Hepatocyte (in vitro differentiated cells): Measurements from ENCODE around the gene SAMD7.

Source experiments
- EZH2 ChIP-seq: fragments of 200-600 bp; sonication (generic); IDR thresholded peaks from 2 replicates; pipeline ENCODE4 v1.6.1; 2016; ENCODE audit warnings: antibody characterized with exemption, mild to moderate bottlenecking, borderline replicate concordance
- EZH2phosphoT487 ChIP-seq: fragments of 200-600 bp; sonication (generic); IDR thresholded peaks from one replicate; pipeline ENCODE4 v1.6.1; 2018; ENCODE audit warnings: antibody characterized with exemption, mild to moderate bottlenecking, low read depth, moderate library complexity; ENCODE audit not compliant: unreplicated experiment, severe bottlenecking
- TF ChIP-seq, protein P1 (sequence below): fragments of 200-600 bp; sonication (generic); IDR thresholded peaks from 2 replicates; pipeline ENCODE4 v1.5.1; 2016; ENCODE audit warnings: antibody characterized with exemption, mild to moderate bottlenecking; ENCODE audit not compliant: poor library complexity

DNA sequence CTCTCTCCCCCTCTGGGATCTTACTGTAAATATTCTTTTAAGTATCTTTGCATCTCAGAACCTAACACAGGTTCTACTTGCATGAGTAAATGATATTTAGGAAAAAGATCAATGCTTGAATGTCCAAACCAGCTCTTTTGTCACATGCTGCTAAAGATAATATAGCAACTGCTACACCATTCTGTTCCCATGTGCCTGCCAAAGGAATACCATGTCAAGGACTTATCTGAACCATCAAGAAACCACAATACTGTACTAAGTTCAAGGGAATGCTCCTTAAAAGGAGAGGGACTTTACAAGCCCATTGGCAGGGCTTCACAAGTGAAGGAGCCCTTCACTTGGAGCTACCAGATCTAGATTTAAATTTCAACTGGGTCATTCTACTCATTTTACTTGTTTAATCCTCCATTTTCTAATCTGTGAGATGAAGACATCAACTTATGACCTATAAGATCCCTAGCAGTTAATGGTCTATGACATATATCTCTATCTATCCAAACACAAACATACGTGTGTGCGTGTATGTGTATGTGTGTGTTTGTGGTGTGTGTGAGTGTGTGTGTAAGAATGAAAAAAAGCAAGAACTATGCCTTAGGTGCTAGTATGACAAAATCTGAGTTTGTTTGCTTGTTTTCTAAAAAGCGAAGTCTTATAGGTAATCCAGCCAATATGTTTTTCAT lies 42.2 kb downstream of the SAMD7 start:
- TF ChIP-seq, protein P1, sequence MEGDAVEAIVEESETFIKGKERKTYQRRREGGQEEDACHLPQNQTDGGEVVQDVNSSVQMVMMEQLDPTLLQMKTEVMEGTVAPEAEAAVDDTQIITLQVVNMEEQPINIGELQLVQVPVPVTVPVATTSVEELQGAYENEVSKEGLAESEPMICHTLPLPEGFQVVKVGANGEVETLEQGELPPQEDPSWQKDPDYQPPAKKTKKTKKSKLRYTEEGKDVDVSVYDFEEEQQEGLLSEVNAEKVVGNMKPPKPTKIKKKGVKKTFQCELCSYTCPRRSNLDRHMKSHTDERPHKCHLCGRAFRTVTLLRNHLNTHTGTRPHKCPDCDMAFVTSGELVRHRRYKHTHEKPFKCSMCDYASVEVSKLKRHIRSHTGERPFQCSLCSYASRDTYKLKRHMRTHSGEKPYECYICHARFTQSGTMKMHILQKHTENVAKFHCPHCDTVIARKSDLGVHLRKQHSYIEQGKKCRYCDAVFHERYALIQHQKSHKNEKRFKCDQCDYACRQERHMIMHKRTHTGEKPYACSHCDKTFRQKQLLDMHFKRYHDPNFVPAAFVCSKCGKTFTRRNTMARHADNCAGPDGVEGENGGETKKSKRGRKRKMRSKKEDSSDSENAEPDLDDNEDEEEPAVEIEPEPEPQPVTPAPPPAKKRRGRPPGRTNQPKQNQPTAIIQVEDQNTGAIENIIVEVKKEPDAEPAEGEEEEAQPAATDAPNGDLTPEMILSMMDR: no peak
- TF ChIP-seq EZH2 (no peak), EZH2phosphoT487 (no peak)
